Midbrain (tissue), 1 donor: Measurements from ENCODE around the gene DCUN1D3.
"Not testable (repeated sequence)": the region's sequence is repeated elsewhere in the genome, so short reads cannot be mapped to it uniquely, and the experiment has no call there.

ENCODE experiments used
- DNase-seq: peaks from one replicate; lab custom pipeline; 2025; lab: John Stamatoyannopoulos, UW

Gene DCUN1D3, protein sequence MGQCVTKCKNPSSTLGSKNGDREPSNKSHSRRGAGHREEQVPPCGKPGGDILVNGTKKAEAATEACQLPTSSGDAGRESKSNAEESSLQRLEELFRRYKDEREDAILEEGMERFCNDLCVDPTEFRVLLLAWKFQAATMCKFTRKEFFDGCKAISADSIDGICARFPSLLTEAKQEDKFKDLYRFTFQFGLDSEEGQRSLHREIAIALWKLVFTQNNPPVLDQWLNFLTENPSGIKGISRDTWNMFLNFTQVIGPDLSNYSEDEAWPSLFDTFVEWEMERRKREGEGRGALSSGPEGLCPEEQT

DNA sequence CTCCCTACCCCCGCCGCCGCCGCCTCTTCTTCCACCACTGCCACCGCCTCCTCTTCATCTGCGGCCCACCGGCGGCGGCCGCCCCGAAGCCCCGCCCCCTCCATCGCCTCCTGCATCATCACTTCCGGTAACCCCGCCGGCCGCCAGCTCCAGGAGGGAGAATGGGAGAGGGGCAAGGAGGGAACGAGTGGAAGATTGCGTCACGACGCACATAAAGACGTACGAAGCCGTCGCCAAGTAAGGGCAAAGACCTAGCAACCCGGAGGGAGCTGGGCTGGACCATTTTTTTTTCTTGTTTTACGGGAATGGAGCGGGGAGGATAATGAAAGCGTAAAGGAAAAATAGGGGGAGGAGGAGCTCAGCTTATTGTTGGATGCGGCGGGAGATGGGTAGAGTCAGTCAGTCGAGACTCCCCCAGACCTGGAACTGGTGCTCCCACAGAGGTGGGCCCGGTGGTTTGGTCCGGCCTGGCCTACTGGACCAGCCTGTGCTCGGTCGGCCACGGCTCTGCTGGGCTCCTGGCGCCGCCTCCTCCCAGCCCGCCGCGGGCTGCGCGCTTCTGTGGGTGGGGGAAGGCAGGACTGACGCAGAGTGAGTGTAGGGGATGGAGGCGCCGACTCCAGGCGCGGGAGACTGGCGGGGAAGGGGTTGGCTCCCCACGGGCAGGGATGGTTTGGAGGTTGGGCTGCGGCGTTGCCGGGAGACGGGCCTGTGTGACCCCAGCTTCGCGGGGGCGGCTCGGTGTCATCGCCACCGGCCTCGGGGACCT, at the start of gene DCUN1D3, which contains the start of gene LYRM1:
Gene DCUN1D3 (minus strand): TSS at position 60 of the 769 bp plus-strand sequence. CDS start 37,820 bp downstream, outside the sequence.
Gene LYRM1 (plus strand): TSS at position 473 of the 769 bp plus-strand sequence. CDS start 14,785 bp downstream, outside the sequence.
- DNase-seq: peak; percentile 95

DNA sequence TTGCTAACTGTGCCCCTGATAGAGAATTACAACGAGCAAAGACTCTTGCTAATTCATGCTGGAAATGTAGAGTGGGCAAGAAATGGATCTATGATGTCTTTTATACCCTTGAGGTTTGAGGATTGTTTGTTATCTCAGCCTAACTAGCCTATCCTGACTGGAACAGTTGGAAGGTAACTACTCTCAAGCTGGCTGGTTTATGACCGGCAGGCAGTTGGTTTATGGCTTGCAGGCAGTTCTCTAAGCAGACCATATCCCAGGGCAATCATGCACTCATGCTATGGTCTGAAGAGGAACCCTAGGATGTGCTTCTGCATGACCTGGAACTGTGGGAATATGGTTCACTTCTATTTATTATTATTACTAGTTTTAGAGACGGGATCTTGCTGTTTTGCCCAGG, 49.5 kb upstream of the DCUN1D3 start:
- DNase-seq: no peak

DNA sequence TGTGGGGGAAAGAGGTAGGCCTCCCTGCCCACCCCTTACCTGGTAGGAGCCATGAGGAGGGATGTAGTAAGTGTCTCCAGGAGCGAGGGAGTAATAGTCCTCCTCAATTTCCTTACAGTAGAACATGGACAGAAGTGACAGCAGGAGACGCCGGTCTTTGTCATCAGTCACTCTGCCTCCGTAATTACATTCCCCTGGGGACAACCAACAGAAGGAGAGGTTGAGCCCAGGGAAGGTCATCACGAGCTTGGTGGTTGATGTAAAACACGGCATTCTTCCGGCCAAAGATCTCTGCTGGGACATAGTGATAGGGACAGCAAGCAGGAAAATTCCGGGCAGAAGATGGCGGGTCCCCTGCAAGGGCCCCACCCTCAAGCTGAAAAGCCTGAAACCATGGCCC, 48.3 kb upstream of the DCUN1D3 start:
- no peak for DNase-seq

DNA sequence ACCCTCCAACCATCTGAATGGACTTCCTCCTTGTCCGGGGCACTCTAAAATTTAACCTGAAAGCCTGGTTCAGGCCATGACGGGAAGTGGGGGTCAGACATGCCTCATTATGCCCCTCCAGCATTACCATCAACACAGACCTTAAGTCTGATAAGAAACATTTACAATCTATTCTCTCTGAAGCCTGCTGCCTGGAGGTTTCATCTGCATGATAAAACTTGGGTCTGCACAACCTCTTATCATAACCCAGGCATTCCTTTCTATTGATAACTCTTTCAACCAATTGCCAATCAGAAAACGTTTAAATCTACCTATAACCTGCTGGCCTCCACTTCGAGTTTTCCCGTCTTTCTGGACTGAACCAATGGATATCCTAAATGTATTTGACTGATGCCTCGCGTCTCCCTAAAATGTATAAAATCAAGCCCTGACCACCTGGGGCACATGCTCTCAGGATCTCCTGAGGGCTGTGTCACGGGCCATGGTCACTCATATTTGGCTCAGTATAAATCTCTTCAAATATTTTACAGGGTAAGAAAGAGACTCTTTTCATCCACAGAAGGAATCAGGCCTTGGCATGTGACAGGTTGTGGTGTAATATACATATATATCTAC, 46.0 kb upstream of the DCUN1D3 start:
- DNase-seq: no peak

DNA sequence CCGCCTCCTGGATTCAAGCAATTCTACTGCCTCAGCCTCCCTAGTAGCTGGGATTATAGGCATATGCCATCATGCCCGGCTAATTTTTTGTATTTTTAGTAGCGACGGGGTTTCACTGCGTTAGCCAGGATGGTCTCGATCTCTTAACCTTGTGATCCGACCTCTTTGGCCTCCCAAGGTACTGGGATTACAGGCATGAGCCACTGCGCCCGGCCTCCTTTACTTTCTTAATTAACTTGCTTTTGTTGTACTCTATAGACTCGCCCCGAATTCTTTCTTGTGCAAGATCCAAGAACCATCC, 45.4 kb upstream of the DCUN1D3 start:
- not testable (repeated sequence) for DNase-seq

DNA sequence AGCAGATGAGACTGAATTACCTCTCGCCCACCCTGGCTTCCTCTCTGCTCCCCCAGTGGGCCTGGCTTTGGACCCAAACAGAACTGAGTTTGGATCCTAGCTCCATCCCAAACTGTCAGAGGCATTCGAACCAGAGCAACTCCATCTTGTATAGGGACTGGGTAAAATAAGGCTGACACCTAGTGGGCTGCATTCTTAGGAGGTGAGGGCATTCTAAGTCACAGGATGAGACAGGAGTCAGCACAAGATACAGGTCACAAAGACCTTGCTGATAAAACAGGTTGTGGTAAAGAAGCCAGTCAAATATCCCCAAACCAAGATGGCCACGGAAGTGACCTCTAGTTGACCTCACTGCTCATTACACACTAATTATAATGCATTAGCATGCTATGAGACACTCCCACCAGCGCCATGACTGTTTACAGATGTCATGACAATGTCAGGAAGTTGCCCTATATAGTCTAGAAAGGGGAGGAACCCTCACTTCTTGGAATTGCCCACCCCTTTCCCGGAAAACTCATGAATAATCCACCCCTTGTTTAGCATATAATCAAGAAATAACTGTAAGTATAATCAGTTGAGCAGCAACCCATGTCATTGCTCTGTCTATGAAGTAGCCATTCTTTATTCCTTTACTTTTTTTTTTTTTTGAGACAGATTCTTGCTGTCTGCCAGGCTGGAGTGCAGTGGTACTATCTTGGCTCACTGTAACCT, 44.9 kb upstream of the DCUN1D3 start:
- no peak for DNase-seq

DNA sequence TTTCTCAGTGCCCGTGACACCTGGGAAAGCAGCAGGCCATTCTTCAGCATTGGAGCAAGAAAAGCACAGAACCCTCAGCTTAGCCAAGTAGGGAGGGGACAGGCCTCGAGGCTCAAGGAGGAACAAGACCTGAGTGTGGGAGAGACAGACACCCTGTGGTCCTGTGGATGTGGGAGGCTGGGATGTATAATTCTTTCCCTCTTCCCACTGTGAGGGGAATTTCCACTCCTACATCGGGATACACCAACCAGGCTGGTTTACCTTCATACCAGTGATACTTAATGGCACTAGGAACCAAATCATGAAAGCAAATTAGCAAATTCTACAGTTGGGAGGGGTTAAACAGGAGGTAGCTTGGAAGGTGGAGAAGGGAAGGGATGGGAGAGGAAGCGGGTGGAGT, 42.1 kb upstream of the DCUN1D3 start:
- no peak for DNase-seq

DNA sequence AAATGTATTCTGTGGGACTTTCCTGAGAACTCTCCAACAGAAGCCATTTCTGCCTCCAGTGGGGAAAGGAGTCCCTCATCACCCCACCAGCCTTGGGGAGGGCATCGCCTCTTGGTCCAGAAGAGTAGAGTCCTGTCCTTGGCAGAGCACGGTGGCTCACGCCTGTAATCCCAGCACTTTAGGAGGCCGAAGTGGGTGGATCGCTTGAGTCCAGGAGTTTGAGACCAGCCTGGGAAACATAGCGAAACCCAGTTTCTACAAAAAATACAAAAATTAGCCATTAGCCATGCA, 41.4 kb upstream of the DCUN1D3 start:
- no peak for DNase-seq

DNA sequence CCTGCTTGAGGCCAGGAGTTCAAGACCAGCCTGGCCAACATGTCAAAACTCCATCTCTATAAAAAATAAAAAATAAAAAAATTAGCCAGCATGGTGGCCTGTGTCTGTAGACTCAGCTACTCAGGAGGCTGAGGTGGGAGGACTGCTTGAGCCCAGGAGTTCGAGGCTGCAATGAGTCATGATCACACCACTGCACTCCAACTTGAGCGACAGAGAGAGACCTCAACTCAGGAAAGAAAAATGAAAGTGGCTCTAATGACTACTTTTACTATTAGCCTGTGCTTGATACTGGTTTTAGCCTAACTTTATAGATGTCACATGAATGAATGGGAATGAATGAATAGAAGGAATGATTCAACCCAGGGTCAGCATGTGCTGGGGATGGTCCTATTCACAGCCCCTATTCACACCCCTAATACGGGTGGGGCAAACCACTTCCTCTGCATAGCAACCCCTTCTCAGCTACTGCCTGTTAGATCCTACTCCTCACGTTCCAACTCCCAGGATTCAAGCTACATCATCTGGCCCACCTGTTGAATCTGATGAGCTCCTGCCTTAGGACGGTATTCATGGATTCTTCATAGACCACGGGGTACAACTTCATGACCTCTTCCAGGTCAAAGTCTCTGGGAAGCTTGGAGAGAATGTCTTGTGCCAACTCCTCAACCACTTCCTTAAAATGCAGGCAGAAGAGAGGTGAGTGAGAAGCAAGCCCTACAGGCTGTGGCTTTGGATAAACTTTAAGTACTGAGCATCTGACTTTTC, 40.9 kb upstream of the DCUN1D3 start:
- no peak for DNase-seq

DNA sequence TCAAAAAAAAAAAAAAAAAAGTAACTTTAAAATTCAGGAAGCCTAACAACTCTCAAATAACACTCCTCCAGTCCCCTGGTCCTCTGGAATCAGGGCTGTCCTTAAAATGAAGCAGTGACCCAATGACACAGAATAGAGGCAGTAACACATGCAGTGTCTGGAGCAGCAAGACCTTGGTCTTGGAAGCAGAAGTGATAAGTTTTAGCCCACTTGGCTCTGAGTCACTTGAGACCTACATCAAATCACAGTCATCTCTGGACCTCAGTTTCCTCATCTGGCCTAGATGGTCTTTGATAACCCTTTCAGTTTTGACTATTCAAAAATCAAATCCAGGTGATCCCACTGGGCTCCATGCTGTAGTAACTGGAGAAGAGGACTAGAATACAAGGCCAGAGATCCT, 39.5 kb upstream of the DCUN1D3 start:
- DNase-seq: no peak

DNA sequence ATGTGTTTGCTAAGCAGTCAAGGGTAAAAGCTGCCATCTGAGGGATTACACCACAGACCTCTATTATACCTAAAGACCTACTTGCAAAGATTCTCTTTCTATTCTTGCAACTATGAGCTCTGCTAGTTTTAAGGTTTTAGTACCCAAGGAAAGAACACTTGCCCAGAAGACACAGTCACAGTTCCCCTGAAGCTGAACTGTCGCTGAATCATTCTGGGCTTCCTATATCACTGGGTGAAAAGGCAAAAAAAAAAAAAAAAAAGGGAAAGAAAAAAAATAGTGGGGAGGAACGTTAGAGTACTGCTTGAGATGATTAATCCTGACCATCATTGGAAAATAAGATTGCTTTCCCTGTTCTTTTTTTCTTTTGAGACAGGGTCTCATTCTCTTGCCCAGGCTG, 38.3 kb upstream of the DCUN1D3 start:
- DNase-seq: no peak

DNA sequence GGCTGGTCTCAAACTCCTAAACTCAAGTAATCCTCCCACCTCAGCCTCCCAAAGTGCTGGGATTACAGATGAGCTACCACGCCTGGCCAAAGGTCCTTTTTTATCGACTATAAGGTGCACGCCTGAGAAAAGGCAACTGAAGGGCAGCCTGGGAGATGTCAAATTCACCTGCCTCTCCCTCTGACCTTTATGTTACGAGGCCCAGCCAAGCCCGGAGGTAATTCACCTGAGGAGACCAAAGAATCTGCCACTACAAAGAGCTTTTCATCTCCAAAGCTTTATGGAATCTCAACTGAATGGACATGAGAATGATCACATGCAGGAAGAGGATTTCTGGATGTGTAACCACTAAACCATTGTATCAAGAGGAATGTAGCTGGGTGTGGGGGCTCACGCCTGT, 37.6 kb upstream of the DCUN1D3 start:
- DNase-seq: no peak

DNA sequence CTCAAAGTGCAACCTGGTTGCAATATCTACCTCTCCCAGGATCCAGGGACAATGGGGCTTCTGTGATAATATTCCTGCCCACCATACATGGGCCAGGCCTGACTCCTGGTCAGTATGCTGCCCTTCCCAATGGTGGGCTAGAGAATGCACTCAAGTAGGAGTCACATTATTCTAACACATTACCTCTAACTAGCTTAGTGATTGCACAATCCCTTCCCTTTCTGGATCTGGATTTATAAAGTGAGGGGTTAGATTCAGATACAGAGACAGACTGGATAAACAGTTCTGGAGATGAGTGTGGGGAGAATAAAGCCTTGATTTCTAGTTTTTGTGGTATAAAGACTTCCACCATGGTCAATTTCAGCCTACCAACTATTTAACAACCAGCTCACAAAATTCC, 33.4 kb upstream of the DCUN1D3 start:
- no peak for DNase-seq

DNA sequence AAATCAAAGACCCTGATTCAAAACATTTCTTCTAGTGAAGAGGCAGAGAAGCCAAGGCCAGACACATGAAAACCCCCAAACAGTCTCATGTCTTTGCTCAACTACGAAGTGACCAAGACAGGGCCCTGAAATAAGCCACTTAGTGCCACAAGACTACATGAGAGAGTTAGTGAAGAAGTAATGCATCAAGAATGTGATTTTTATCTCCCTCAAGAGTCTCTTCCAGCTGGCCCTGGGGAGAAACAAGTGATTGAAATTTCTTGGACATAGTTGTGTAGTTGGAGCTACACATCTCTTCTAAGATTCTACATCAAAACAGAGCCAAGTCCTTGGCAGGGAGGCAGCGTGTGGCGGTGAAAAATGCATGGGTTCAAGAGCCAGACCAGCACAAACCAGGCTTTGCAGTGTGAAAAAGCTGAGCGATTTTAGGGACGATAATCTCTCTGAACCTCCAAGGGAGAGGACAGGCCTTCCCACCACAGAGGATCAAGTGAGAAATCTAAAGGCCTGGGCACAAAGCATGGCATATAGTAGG, 31.0 kb upstream of the DCUN1D3 start:
- DNase-seq: no peak

DNA sequence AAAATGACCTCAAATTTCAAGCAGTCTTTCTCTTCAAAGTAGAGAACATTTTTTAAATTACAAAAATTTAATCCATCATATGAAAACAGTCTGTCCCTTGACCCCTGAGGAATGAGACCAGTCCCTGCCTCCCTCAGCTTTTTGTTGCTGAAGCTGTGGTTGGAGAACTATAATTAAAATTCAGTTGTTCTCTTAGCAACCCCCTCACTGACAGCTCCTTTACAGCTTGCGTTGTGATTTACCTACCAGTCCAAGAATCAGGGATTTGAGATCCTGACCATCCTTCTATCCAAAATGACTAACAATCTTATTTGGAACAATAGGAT, 30.2 kb upstream of the DCUN1D3 start:
- DNase-seq: no peak

DNA sequence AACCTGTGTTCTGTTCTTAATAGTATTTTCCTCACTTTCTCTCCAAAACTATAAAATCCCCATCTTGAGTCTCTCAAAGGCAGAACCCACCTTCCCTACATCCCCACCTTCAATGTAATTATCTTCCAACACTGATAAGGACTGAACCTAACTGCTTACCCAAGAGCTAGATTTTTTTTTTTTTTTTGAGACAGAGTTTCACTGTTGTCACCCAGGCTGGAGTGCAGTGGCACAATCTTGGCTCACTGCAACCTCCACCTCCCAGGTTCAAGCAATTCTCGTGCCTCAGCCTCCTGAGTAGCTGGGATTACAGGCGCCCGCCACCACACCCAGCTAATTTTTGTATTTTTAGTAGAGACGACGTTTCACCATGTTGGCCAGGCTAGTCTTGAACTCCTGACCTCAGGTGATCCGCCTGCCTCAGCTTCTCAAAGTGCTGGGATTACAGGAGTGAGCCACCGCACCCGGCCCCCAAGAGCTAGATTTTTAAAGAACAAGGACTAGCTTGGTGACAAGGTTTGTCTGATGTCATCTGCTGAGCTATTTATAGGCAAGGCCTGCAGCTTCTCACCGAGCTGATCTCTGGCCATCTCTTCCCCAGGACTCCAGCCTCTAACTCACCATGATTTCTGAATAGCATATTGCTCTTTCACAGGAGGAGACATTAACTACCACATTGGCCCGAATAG, 29.7 kb upstream of the DCUN1D3 start:
- DNase-seq: not testable (repeated sequence)

DNA sequence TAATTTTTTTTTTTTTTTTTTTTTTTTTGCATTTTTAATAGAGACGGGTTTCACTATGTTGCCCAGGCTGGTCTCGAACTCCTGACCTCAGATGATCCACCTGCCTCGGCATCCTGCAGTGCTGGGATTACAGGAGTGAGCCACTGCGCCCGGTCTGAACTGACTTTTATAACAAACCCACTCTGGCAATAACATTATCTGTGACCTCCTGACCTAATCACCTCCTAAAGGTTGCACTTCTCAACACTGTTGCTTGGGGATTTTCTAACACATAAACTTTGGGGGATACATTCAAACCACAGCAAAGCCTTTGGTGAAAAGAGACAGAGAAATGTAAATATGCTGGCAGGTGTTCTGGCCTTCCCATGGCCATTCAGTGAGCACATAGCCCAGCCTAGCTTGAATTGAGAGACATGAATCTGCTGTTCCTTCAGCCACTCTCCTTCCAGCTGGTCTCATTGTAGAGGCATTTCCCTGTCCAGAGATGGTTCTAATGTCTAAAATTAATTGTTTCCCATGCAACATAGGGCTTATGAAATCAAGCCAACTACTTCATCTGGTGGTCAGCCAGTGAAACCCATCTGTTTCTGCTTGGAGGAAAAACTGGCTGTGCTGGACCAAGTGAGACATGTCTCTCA, 28.7 kb upstream of the DCUN1D3 start:
- no peak for DNase-seq

DNA sequence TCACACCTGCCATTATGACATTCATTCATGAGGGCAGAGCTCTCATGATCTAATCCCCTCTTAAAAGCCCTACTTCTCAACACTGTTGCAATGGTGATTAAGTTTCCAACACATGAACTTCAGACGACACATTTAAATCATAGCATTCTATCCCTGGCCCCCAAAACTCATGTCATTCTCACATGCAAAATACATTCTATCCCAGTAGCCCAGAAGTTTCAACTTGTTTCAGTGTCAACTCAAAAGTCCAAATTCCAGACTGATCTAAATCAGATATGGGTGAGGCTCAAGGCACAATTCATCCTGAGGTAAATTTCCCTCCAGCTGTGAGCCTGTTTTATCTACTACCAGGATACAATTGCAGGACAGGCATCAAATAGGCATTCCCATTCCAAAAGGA, 25.6 kb upstream of the DCUN1D3 start:
- DNase-seq: no peak

DNA sequence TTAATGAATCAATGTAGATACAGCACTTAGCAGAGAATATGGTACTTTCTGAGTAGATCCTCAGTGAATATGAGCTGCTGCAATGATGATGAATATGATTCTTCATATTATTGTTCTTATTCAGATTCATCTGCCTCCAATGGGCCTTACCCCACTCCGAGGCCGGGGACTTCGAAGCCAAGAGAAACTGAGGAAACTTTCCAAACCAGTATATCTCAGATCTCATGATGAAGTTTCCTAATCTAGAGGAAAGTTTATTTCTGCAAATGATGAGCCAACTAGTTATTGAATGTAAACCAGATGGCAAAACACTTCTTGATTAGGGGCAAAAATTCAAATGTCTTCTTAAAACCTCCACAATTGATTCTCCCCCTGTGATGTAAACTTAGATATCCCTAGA, 23.7 kb upstream of the DCUN1D3 start:
- no peak for DNase-seq

DNA sequence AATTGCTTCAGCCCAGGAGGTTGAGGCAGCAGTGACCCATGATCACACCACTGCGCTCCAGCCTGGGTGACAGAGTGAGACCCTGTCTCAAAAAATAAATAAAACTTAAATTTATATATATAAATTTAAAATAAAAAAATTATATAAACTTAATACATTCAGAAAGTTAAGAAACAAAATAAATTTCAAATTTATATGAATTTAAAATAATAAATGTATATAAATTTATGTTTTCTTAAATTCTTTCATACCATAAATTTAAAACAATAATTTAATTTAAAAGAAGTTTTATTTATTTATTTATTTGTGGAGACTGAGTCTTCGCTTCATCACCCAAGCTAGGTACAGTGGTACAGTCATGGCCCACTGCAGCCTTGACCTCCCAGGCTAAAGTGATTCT, 20.6 kb upstream of the DCUN1D3 start:
- DNase-seq: no peak

DNA sequence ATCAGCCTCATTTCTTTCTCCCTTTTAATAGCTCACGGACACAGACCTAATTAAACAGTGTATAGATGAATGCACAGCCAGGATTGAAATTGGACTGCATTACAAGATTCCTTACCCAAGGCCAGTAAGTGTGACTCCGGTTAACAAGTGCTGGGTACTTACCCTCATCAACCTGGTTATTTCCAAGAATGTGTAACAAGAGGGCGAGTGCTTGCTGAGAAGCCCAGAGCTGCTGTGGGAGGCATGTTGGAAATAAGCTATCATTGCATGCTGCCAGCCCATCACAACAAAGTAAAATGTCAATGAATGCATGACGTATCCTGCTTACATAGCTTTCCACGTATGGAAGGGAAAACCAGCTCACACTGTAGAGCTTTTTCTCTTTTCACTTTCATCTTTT, 19.9 kb upstream of the DCUN1D3 start:
- no peak for DNase-seq
